Fibroblast of the aortic adventitia (primary cell): ENCODE results near the gene ADAMTS13. TPM values are rescaled to one million over a fixed set of nuclear protein-coding genes. Genes with fewer than 3 reads are reported as not detected.

Experiments
- DNase-seq: peaks from one replicate; pipeline ENCODE4 v3.0.0-alpha.2; 2010; ENCODE audit warnings: low read depth
- H3K4me3 ChIP-seq: 2 replicates; pipeline ENCODE4 v1.5.1; 2011; ENCODE audit warnings: low read depth, mild to moderate bottlenecking, control low read depth, low read length, moderate library complexity
- total RNA-seq: library from RNA; depleted of rRNA; stranded (reverse); fragments of >200 nt; gene quantifications from 2 replicates; pipeline ENCODE4 v1.2.3, GENCODE V29; 2012; ENCODE audit warnings: low replicate concordance
- TF ChIP-seq, protein P1 (sequence below): IDR thresholded peaks from 2 replicates; pipeline ENCODE4 v1.5.1; 2011; ENCODE audit warnings: mild to moderate bottlenecking, low read length, control low read depth, inconsistent platforms; ENCODE audit not compliant: insufficient read depth

ADAMTS13 gene
- total RNA-seq, 1 donor, result 1.4 TPM

DNA sequence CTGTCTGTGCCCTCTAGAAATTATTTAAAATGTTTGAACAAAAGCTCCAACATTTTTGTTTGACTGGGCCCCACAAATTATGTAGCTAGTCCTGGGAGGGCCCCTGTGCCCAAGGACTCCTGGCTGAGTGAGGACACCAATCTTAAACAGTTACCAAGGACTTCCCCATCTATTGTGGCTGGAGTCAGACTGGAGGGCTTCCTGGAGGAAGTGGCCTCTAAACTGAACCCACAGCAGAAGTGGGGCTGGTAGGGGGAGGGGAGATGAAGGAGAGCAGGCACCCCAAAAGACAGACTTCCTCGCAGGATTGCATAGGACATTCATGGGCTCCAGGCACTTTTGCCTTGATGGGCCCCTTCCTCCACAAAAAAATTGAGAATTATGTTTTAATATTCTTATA lies 8.1 kb downstream of the ADAMTS13 start:
- TF ChIP-seq, protein P1, sequence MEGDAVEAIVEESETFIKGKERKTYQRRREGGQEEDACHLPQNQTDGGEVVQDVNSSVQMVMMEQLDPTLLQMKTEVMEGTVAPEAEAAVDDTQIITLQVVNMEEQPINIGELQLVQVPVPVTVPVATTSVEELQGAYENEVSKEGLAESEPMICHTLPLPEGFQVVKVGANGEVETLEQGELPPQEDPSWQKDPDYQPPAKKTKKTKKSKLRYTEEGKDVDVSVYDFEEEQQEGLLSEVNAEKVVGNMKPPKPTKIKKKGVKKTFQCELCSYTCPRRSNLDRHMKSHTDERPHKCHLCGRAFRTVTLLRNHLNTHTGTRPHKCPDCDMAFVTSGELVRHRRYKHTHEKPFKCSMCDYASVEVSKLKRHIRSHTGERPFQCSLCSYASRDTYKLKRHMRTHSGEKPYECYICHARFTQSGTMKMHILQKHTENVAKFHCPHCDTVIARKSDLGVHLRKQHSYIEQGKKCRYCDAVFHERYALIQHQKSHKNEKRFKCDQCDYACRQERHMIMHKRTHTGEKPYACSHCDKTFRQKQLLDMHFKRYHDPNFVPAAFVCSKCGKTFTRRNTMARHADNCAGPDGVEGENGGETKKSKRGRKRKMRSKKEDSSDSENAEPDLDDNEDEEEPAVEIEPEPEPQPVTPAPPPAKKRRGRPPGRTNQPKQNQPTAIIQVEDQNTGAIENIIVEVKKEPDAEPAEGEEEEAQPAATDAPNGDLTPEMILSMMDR, result no peak
- H3K4me3 ChIP-seq, result no peak overlapping the region
- no peak for DNase-seq

DNA sequence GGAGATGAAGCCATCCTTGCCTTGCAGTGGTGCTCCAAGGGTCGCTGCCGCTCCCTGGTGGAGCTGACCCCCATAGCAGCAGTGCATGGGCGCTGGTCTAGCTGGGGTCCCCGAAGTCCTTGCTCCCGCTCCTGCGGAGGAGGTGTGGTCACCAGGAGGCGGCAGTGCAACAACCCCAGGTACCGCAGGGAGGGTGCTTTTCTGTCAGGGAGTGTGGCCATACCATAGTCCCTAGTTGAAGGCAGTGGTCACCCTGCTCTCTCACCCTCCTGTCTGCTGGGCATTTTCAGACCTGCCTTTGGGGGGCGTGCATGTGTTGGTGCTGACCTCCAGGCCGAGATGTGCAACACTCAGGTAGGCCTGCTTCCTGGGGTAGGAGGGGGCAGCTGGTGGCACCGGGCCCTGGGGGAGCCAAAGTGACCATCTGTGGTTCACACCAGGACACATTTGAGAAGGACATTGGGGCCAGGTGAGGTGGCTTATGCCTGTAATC lies 11.2 kb downstream of the ADAMTS13 start:
- no peak for DNase-seq
- no peak overlapping the region for H3K4me3 ChIP-seq
- TF ChIP-seq, protein P1, result no peak

- DNase-seq, result no peak
- TF ChIP-seq, protein P1, result no peak
- no peak overlapping the region for H3K4me3 ChIP-seq
Observed at GRCh38 chr9:133436681-133437080, 14.5 kb downstream of the ADAMTS13 start.

DNA sequence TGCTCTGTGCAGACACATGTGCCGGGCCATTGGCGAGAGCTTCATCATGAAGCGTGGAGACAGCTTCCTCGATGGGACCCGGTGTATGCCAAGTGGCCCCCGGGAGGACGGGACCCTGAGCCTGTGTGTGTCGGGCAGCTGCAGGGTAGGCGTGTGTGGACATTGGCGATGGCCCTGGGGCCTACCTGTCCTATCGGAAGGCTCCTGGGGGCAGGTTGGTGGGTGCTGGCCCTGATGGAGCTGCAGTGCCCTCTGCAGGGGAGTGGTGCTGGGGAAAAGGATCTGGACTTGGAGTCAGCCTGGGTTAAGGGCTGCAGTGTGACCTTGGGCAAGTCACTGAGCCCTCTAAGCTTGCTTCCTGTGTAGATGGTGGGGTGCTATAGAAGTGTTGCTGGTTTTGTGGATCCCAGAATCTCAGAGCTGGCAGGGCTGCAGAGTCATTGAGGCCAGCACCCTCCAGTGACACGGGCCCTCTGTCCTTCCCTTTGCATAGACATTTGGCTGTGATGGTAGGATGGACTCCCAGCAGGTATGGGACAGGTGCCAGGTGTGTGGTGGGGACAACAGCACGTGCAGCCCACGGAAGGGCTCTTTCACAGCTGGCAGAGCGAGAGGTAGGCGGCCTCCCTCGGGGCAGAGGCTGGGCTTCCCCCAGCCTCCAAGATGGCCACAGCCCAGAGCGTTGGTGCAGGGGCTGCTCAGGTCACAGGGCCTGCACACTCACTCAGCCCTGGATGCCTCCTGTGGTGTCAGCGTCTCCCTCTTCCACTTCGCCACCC lies 15.8 kb downstream of the ADAMTS13 start:
- DNase-seq, result no peak
- H3K4me3 ChIP-seq, result no peak overlapping the region
- TF ChIP-seq, protein P1, result peak; percentile 20

DNA sequence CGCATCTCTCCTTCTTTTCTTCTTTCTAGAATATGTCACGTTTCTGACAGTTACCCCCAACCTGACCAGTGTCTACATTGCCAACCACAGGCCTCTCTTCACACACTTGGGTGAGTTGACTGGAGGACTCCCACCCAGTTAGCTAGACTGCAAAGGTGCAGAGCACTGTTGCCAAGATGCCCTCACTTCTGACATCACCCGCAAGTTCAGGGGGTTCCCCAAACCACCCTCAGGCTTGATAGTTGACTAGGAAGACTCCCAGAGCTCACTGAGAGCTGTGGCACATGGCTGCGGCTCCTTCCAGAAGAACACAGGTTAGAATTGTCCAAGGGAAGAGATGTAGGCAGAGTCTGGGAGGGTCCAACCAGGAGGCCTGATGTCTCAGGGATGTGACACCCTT lies 17.2 kb downstream of the ADAMTS13 start:
- DNase-seq, result no peak
- TF ChIP-seq, protein P1, result no peak
- H3K4me3 ChIP-seq, result no peak overlapping the region

- DNase-seq, result no peak
- H3K4me3 ChIP-seq, result no peak overlapping the region
- TF ChIP-seq, protein P1, result no peak
Observed at GRCh38 chr9:133440874-133441273, 18.7 kb downstream of the ADAMTS13 start.
